Measurements from ENCODE around the gene NPAT. TPM values are rescaled to one million over a fixed set of nuclear protein-coding genes. Genes with fewer than 3 reads are reported as not detected.

The NPAT gene
- total RNA-seq, 1 experiment from 2014 or later: 16.6 TPM

DNA sequence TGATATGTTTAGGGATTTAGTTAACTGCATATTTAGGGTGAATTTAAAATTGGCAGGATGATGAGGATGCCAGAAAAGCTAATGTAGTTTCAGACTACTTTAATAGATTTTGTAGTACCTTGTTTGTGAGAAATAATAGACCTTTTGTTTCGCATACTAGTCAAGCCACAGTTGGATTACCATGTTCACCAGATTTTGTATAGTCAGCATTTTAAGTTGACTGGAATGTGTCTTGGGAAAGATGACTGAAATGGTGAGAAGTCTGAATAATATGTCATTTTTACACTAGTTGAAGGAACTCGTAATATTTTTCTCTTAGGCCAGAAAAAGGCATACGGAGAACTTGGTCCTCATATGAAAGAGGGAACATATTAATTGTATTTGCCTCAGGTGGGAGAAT lies 23.9 kb upstream of the NPAT start:
- H3K4me3 ChIP-seq (ENCODE audit: low read depth in 2 of 2, low read length in 2 of 2): no peak overlapping the region
- TF ChIP-seq, protein P1, sequence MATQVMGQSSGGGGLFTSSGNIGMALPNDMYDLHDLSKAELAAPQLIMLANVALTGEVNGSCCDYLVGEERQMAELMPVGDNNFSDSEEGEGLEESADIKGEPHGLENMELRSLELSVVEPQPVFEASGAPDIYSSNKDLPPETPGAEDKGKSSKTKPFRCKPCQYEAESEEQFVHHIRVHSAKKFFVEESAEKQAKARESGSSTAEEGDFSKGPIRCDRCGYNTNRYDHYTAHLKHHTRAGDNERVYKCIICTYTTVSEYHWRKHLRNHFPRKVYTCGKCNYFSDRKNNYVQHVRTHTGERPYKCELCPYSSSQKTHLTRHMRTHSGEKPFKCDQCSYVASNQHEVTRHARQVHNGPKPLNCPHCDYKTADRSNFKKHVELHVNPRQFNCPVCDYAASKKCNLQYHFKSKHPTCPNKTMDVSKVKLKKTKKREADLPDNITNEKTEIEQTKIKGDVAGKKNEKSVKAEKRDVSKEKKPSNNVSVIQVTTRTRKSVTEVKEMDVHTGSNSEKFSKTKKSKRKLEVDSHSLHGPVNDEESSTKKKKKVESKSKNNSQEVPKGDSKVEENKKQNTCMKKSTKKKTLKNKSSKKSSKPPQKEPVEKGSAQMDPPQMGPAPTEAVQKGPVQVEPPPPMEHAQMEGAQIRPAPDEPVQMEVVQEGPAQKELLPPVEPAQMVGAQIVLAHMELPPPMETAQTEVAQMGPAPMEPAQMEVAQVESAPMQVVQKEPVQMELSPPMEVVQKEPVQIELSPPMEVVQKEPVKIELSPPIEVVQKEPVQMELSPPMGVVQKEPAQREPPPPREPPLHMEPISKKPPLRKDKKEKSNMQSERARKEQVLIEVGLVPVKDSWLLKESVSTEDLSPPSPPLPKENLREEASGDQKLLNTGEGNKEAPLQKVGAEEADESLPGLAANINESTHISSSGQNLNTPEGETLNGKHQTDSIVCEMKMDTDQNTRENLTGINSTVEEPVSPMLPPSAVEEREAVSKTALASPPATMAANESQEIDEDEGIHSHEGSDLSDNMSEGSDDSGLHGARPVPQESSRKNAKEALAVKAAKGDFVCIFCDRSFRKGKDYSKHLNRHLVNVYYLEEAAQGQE (IDR thresholded peaks at IDR 0.05; ENCODE audit: insufficient read depth in 1 of 2, low read depth in 2 of 2, low read length in 1 of 2): no peak
- no peak for TF ChIP-seq POLR2AphosphoS5 (IDR thresholded peaks at IDR 0.05; ENCODE audit: low read depth, low read length)
- TF ChIP-seq TCF7L2 (IDR thresholded peaks at IDR 0.05; ENCODE audit: low read depth, low read length): no peak
- TF ChIP-seq SIN3A (IDR thresholded peaks at IDR 0.05; ENCODE audit: borderline replicate concordance, insufficient read depth, low read depth, low read length): no peak
- no peak for TF ChIP-seq CTCF (IDR thresholded peaks at IDR 0.05)
- ATAC-seq (no peak), DNase-seq (ENCODE audit: low read depth, low spot score) (no peak)
- CTCF ChIA-PET: no interaction called here
- intact Hi-C loops (cut with micrococcal nuclease; ENCODE audit: unreplicated experiment): no loop called here
- H3K36me3 ChIP-seq (ENCODE audit: control insufficient read depth, insufficient read depth, low read length): peaks cover 32% of the 10 kb centered on the region
- in situ Hi-C loops (cut with HindIII; ENCODE audit: low pct_unique_long_range_greater_than_20kb, low sequenced_read_pairs): no loop called here
- POLR2A ChIA-PET: interaction anchor here (0.7 kb wide), 1 partner anchor 697 kb away, joined by 12 read pairs; no protein-coding TSS in a partner anchor
- H3K27me3 ChIP-seq (ENCODE audit: control insufficient read depth, insufficient read depth, low read length): no peaks in the 10 kb centered on the region
- no peak overlapping the region for H3K27ac ChIP-seq (ENCODE audit: low read length)
- H3K4me1 ChIP-seq (ENCODE audit: control insufficient read depth, insufficient read depth, low read length): no peaks in the 10 kb centered on the region
- H3K9me3 ChIP-seq (ENCODE audit: control insufficient read depth, insufficient read depth, low read depth, low read length): no peaks in the 10 kb centered on the region
- BruUV-seq (replicated peaks): no TSS peak

GRCh38 chr11:108242422-108242821 lies 20.0 kb upstream of the NPAT start:
- Histone ChIP-seq H3K4me3 (ENCODE audit: low read depth in 2 of 2, low read length in 2 of 2) (no peak overlapping the region), H3K4me1 (ENCODE audit: control insufficient read depth, insufficient read depth, low read length) (no peaks in the 10 kb centered on the region), H3K27ac (ENCODE audit: low read length) (no peak overlapping the region), H3K9me3 (ENCODE audit: control insufficient read depth, insufficient read depth, low read depth, low read length) (no peaks in the 10 kb centered on the region), H3K27me3 (ENCODE audit: control insufficient read depth, insufficient read depth, low read length) (no peaks in the 10 kb centered on the region), H3K36me3 (ENCODE audit: control insufficient read depth, insufficient read depth, low read length) (peaks cover 21% of the 10 kb centered on the region)
- TF ChIP-seq, protein P1 (IDR thresholded peaks at IDR 0.05; ENCODE audit: insufficient read depth in 1 of 2, low read depth in 2 of 2, low read length in 1 of 2): no peak
- TF ChIP-seq POLR2AphosphoS5 (IDR thresholded peaks at IDR 0.05; ENCODE audit: low read depth, low read length) (no peak), CTCF (IDR thresholded peaks at IDR 0.05) (no peak), SIN3A (IDR thresholded peaks at IDR 0.05; ENCODE audit: borderline replicate concordance, insufficient read depth, low read depth, low read length) (no peak), TCF7L2 (IDR thresholded peaks at IDR 0.05; ENCODE audit: low read depth, low read length) (no peak)
- ATAC-seq (no peak), DNase-seq (ENCODE audit: low read depth, low spot score) (no peak)
- CTCF ChIA-PET: no interaction called here
- intact Hi-C loops (cut with micrococcal nuclease; ENCODE audit: unreplicated experiment): no loop called here
- in situ Hi-C loops (cut with HindIII; ENCODE audit: low pct_unique_long_range_greater_than_20kb, low sequenced_read_pairs): no loop called here
- POLR2A ChIA-PET: no interaction called here
- TSS peak; percentile 24 for BruUV-seq (replicated peaks)

All from Panc1 (cell line).